ENCODE results near the gene EFHD2.
"Not testable (repeated sequence)": the region's sequence is repeated elsewhere in the genome, so short reads cannot be mapped to it uniquely, and the experiment has no call there.

Gene EFHD2

DNA sequence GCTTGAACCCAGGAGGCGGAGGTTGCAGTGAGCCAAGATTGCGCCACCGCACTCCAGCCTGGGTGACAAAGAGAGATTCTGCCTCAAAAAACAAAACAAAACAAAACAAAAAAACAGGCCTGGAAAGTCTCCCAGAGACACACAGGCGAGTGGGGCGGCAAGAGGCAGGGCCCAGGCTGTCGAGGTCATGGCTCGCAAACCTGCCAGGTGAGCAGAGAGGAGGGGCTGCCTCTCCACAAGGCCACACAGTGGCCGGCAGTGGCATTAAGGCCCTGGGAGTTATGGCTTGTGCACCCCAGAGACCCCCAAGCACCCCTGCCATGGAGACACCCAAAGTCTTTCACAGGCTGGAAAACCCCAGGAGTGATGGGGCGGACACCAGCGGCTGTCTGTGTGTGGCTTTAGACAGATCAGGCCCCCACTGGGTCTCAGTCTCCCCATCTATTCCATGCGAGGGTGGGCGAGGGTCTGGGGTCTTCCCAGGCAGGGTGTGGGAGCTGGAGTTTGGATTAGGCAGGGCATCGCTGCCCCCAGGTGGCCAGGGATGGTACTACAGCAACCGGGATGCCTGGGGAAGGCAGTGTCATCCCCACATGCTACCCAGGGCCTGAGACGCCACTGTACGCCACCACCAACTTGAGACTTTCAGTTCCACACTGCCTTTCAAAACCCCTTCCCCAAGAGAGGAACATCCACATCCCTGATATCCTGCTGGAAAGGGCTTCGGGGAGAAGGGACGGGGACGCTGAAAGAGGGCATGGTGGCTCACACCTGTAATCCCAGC lies 21.3 kb downstream of the EFHD2 start:
- DNase-seq (ENCODE audit: extremely low read depth, low read depth) = no peak
- no peak overlapping the region for H3K4me3 ChIP-seq (replicated peaks; ENCODE audit: low read depth, low read length)
- TF ChIP-seq, protein P1, sequence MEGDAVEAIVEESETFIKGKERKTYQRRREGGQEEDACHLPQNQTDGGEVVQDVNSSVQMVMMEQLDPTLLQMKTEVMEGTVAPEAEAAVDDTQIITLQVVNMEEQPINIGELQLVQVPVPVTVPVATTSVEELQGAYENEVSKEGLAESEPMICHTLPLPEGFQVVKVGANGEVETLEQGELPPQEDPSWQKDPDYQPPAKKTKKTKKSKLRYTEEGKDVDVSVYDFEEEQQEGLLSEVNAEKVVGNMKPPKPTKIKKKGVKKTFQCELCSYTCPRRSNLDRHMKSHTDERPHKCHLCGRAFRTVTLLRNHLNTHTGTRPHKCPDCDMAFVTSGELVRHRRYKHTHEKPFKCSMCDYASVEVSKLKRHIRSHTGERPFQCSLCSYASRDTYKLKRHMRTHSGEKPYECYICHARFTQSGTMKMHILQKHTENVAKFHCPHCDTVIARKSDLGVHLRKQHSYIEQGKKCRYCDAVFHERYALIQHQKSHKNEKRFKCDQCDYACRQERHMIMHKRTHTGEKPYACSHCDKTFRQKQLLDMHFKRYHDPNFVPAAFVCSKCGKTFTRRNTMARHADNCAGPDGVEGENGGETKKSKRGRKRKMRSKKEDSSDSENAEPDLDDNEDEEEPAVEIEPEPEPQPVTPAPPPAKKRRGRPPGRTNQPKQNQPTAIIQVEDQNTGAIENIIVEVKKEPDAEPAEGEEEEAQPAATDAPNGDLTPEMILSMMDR (IDR thresholded peaks at IDR 0.05; ENCODE audit: low read depth, low read length, missing control alignments) = peak; percentile 94

DNA sequence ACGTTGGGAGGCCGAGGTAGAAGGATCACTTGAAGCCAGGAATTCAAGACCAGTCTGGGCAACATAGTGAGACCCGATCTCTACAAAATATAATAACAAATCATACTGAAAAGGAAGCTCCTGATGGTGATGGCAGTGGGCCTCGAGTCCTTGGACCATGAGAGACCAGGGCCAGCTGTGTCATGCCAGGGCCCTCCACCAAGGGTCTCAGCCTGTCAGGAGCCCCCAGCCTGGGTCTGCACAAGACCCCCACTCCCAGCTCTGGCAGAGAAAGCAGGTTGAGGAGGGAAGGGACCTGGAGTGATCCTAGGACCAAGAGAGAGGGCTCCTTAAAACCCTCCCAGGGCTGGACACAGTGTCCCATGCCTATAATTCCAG lies 21.9 kb downstream of the EFHD2 start:
- no peak for DNase-seq (ENCODE audit: extremely low read depth, low read depth)
- TF ChIP-seq, protein P1 (IDR thresholded peaks at IDR 0.05; ENCODE audit: low read depth, low read length, missing control alignments) = no peak

DNA sequence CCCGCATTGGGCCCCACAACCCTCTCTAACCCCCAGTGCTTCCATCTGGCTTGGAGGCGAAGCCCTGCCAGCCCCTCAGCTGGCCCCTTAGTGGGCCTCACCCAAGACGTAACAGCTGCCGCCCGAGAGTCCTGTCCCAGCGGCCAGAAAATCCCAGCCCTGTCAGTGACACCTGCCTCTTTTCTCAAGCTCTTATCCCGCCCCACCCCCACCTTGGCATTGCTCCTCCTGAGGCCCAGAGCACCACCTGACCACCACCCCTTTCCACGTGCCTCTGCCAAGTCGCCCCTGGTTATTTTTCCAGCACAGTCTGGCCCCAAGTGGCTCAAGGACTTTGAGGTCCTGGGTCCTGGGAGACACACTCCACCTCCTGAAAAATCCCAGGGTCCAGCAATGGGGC lies 22.6 kb downstream of the EFHD2 start:
- TF ChIP-seq, protein P1 (IDR thresholded peaks at IDR 0.05; ENCODE audit: low read depth, low read length, missing control alignments) = no peak
- no peak for DNase-seq (ENCODE audit: extremely low read depth, low read depth)
- H3K4me3 ChIP-seq (replicated peaks; ENCODE audit: low read depth, low read length) = no peak overlapping the region

More for the DNA sequence above, 21.9 kb downstream of the EFHD2 start:
- no peak overlapping the region for H3K4me3 ChIP-seq (replicated peaks; ENCODE audit: low read depth, low read length)

DNA sequence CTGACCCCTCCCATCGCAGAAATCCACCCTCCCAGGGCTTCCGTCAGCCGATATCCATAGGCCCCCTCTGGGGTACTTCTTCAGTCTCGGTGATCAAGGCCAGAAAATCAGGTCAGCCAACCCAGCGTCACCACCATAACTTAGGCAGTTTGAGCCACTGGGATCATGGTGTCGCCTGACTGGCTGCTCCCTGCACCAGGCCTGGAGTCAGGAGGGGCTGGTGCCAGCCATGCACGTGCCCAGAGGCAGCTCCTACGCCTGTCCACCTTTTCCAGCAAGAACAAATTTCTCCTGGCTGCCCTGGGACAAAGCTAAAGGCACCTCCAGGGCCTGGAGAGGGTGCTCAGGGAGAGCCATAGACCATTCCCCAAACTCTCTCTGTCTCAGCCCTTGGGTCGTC lies 23.8 kb downstream of the EFHD2 start:
- H3K4me3 ChIP-seq (replicated peaks; ENCODE audit: low read depth, low read length) = no peak overlapping the region
- no peak for DNase-seq (ENCODE audit: extremely low read depth, low read depth)
- TF ChIP-seq, protein P1 (IDR thresholded peaks at IDR 0.05; ENCODE audit: low read depth, low read length, missing control alignments) = no peak

DNA sequence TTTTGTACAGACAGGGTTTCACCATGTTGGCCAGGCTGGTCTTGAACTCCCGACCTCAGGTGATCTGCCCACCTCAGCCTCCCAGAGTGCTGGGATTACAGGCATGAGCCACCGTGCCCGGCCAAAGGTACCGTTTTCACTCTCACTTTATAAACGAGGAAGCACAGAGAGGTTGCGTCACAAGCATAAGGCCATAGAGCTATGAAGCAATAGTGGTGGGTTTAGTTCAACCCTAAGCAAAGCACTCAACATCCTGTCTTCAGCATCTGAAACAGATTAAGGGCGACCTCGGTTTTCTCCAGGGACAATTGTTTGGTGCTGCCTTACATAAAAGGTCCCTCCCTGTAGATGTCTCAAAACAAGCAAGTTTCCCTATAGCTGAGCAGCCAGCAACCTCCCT lies 25.1 kb downstream of the EFHD2 start:
- DNase-seq (ENCODE audit: extremely low read depth, low read depth); H3K4me3 ChIP-seq (replicated peaks; ENCODE audit: low read depth, low read length): not testable (repeated sequence)

DNA sequence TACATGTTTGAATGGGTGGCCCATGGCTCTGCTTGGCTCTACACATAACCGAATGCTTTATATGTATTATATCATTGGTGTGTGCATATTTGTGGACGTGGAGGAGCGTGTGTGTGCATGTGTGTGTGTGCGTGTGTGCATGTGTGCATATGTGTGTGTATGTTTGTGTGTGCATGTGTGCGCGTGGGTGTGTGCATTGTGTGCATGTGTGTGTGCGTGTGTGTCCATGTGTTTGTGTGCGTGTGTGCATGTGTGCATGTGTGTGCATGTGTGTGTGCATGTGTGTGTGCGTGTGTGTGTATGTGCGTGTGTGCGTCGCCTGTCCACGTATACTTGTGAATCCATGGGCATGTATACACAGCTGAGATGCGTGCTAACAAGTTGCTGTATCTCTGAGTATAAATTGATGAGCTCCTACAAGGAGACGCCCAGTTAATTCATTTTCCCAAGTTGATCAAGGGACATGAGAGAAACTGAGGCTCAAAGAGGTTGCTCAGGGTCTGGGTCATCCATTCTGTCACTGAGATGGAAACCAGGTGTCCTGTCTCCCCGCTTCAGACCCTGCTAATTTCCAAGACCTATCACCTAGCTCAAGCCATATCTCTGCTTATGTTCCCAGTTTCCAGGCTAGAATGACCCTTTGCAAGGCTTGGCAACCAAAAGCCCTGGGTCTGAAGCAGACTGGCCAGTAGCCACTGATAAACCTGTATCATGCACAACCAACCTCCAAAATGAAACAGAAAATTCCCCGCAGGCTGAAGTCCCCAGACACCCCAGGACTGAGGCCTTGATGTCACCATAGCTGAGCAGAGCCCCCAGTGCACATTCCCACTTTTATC lies 25.8 kb downstream of the EFHD2 start:
- DNase-seq (ENCODE audit: extremely low read depth, low read depth) = no peak
- TF ChIP-seq, protein P1 (IDR thresholded peaks at IDR 0.05; ENCODE audit: low read depth, low read length, missing control alignments) = no peak
- no peak overlapping the region for H3K4me3 ChIP-seq (replicated peaks; ENCODE audit: low read depth, low read length)

DNA sequence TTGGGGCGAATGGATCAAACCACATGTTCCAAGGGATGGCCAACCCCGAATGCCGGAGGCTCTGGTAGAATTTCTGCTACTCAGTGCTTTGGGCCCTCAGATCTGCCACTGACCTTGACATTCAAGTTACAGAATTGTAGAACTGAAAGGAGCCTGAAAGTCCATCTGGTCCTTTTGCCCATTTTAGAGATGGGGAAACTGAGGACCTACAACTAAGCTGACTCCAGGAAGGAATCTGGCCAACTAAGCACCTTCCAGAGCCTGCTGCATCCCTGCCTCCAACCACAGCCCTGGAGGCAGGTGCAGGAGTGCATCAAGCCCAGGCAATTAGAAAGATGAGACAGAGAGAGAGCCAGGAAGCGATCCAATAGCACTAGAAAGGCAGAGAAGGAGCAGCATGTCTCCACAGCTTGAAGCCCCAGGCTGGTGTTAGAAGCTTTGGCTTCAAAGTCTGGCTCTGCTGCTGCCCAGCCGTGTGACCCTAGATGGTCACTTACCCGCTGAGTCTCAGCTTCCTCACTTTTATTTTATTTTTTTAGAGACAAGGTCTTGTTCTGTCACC lies 27.3 kb downstream of the EFHD2 start:
- no peak for DNase-seq (ENCODE audit: extremely low read depth, low read depth)
- TF ChIP-seq, protein P1 (IDR thresholded peaks at IDR 0.05; ENCODE audit: low read depth, low read length, missing control alignments) = no peak
- no peak overlapping the region for H3K4me3 ChIP-seq (replicated peaks; ENCODE audit: low read depth, low read length)
